OCI-LY3 (cell line): ENCODE results near the gene FBXO11.

ENCODE experiments used
- H2AFZ ChIP-seq: fragments of 200-600, 300-600 bp; shearing (Covaris generic); 2 replicates; pipeline ENCODE4 v1.6.0; 2014; ENCODE audit warnings: antibody characterized with exemption, low read depth, low read length
- H3K27ac ChIP-seq: fragments of 200-600, 300-600 bp; sonication (generic); 2 replicates; pipeline ENCODE4 v1.5.1; 2014; ENCODE audit warnings: mild to moderate bottlenecking, low read length, moderate library complexity, mixed read lengths
- H3K27me3 ChIP-seq: fragments of 200-600, 300-600 bp; sonication (generic); 2 replicates; pipeline ENCODE4 v1.6.1; 2014; ENCODE audit warnings: low read depth, low read length, mixed read lengths
- H3K36me3 ChIP-seq: fragments of 200-600, 300-600 bp; sonication (generic); replicated peaks from 2 replicates; pipeline ENCODE3; 2014; ENCODE audit warnings: low read depth, low read length, mixed read lengths
- H3K4me1 ChIP-seq: fragments of 300-600, 200-600 bp; sonication (generic); 2 replicates; pipeline ENCODE4 v1.6.1; 2014; ENCODE audit warnings: low read length, mixed read lengths
- H3K4me2 ChIP-seq: fragments of 200-600, 300-600 bp; sonication (generic); 2 replicates; pipeline ENCODE4 v1.6.1; 2014; ENCODE audit warnings: low read length, mixed read lengths
- H3K4me3 ChIP-seq: fragments of 300-600, 200-600 bp; sonication (generic); 2 replicates; pipeline ENCODE4 v1.5.1; 2014; ENCODE audit warnings: antibody characterized with exemption, mild to moderate bottlenecking, low read length, moderate library complexity
- H3K79me2 ChIP-seq: fragments of 300-600, 200-600 bp; shearing (Covaris generic); 2 replicates; pipeline ENCODE4 v1.6.1; 2014; ENCODE audit warnings: mild to moderate bottlenecking, low read length, mixed read lengths
- H3K9ac ChIP-seq: fragments of 300-600, 200-600 bp; shearing (Covaris generic); 2 replicates; pipeline ENCODE4 v1.6.0; 2014; ENCODE audit warnings: mild to moderate bottlenecking, low read length, moderate library complexity
- H3K9me3 ChIP-seq: fragments of 200-600, 300-600 bp; shearing (Covaris generic); 2 replicates; pipeline ENCODE4 v1.6.1; 2014; ENCODE audit warnings: low read length, mixed read lengths; ENCODE audit not compliant: insufficient read depth
- H4K20me1 ChIP-seq: fragments of 200-600, 300-600 bp; sonication (generic); 2 replicates; pipeline ENCODE4 v1.6.1; 2016; ENCODE audit warnings: low read length, mixed read lengths; ENCODE audit not compliant: insufficient read depth
- CTCF ChIP-seq: fragments of 200-600, 300-600 bp; sonication (generic); IDR thresholded peaks from 2 replicates; pipeline ENCODE4 v1.5.1; 2014; ENCODE audit warnings: antibody characterized with exemption, low read length, low read depth
- EZH2phosphoT487 ChIP-seq: fragments of 200-600 bp; shearing (Covaris generic); IDR thresholded peaks from 2 replicates; pipeline ENCODE4 v1.6.1; 2018; ENCODE audit warnings: antibody characterized with exemption, mixed run types, low read depth

Gene FBXO11

GRCh38 chr2:47767497-47767844 is 138.8 kb downstream of the FBXO11 start:
- H3K9me3 ChIP-seq: no peaks in the 10 kb centered on the region
- no peak overlapping the region for H3K9ac ChIP-seq
- H3K79me2 ChIP-seq: no peaks in the 10 kb centered on the region
- H3K27me3 ChIP-seq: no peaks in the 10 kb centered on the region
- peak overlapping the region; percentile 66 for H3K4me2 ChIP-seq
- H2AFZ ChIP-seq: peak overlapping the region; percentile 70
- TF ChIP-seq CTCF (no peak), EZH2phosphoT487 (no peak)
- peak overlapping the region; percentile 50 for H3K4me3 ChIP-seq
- no peaks in the 10 kb centered on the region for H3K36me3 ChIP-seq
- H3K27ac ChIP-seq: no peak overlapping the region
- no peaks in the 10 kb centered on the region for H4K20me1 ChIP-seq
- H3K4me1 ChIP-seq: peaks cover 13% of the 10 kb centered on the region

DNA sequence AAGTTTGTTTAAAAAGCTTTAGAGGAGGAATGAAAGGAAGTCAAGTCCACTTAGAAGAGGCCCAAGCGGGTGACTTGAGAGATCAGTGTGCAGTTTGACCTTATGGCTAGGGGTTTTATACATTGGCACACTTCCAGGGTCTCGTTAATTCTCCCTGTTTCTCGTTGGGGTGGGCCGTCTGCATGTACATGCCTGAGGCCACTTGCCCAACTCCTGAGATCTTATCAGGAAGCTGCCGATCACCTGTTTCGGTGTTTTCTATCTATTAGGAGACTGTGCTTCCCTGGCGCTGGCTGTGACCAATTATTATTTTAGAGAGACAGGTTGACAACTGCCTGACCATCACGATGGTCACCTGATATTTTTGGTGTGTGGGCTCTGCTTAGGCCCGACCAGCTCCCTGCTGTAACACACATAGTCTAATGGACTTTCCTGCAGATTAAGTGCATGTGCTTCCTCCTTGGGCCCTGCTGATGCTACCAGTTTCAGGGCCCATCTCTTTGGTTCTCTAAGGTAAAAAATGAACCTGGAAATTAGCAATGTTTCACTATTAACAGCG is 154.4 kb downstream of the FBXO11 start:
- TF ChIP-seq EZH2phosphoT487: no peak
- TF ChIP-seq CTCF: no peak
- no peaks in the 10 kb centered on the region for H4K20me1 ChIP-seq
- H3K9me3 ChIP-seq: no peaks in the 10 kb centered on the region
- peak overlapping the region; percentile 59 for H3K27ac ChIP-seq
- H3K4me3 ChIP-seq: no peak overlapping the region
- peaks cover 27% of the 10 kb centered on the region for H3K4me1 ChIP-seq
- H3K4me2 ChIP-seq: peak overlapping the region; percentile 30
- peak overlapping the region; percentile 55 for H2AFZ ChIP-seq
- H3K27me3 ChIP-seq: no peaks in the 10 kb centered on the region
- H3K36me3 ChIP-seq: no peaks in the 10 kb centered on the region
- no peaks in the 10 kb centered on the region for H3K79me2 ChIP-seq
- no peak overlapping the region for H3K9ac ChIP-seq

DNA sequence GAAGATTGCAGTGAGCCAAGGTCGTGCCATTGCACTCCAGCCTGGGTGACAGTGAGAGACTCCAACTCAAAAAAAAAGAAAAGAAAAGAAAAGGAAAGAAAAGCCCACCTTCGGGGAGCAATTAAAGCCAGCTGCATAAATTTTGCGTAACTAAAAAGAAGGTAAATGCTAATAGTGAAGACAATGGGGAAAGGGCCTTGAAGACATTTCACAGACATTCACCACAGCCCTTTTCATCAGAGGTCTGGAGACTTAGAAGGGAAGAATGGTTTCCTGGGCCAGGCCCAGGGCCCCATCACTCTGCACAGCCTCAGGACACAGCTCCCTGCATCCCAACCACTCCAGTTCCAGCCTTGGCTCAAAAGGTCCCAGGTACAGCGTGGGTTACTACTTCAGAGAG is 158.4 kb downstream of the FBXO11 start:
- Histone ChIP-seq H3K79me2 (no peaks in the 10 kb centered on the region), H3K4me1 (peaks cover 29% of the 10 kb centered on the region)

DNA sequence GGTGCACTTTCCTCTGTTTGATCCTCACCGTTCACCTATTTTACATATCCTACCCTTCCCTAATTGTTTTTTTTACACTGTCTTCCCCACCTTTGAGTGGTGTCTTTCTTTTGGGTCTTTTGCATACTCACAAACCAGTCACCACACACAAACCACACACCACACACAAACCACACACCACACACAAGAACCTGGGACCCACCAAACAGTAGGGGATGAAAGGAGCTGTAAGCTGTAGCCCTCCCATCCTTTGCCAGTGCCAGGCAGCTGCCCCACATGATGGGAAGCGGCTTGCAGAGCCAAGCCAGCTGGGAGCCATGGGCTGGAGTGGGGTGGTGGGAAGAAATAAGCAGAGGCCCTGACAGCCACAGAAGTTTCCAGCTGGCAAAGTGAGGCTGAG is 162.2 kb downstream of the FBXO11 start:
- no peak overlapping the region for H3K27ac ChIP-seq
- H3K79me2 ChIP-seq: no peaks in the 10 kb centered on the region
- H3K9ac ChIP-seq: no peak overlapping the region
- no peaks in the 10 kb centered on the region for H3K36me3 ChIP-seq
- no peaks in the 10 kb centered on the region for H3K9me3 ChIP-seq
- no peak overlapping the region for H3K4me2 ChIP-seq
- no peaks in the 10 kb centered on the region for H3K27me3 ChIP-seq
- no peak overlapping the region for H3K4me3 ChIP-seq
- TF ChIP-seq CTCF: no peak
- no peak for TF ChIP-seq EZH2phosphoT487
- H3K4me1 ChIP-seq: peaks cover 28% of the 10 kb centered on the region
- no peak overlapping the region for H2AFZ ChIP-seq
- H4K20me1 ChIP-seq: no peaks in the 10 kb centered on the region

More for the DNA sequence above, 158.4 kb downstream of the FBXO11 start:
- no peaks in the 10 kb centered on the region for H3K27me3 ChIP-seq
- H3K9ac ChIP-seq: no peak overlapping the region
- no peak overlapping the region for H3K4me2 ChIP-seq
- no peak overlapping the region for H3K27ac ChIP-seq
- H3K36me3 ChIP-seq: no peaks in the 10 kb centered on the region
- no peaks in the 10 kb centered on the region for H4K20me1 ChIP-seq
- TF ChIP-seq CTCF: no peak
- H2AFZ ChIP-seq: no peak overlapping the region
- no peaks in the 10 kb centered on the region for H3K9me3 ChIP-seq
- no peak overlapping the region for H3K4me3 ChIP-seq
